ENCODE data around the gene GPATCH11.

GPATCH11 gene
- total RNA-seq, result 14.8 to 60.3 (median 47.8) reads per million in 9 experiments

- H3K27me3 Mint-ChIP-seq, result no peaks in the 10 kb centered on the region
- peaks cover 9% of the 10 kb centered on the region for H3K36me3 Mint-ChIP-seq (ENCODE audit: insufficient read depth)
- H3K27ac Mint-ChIP-seq, result no peak within 1 kb of the TSS
- ATAC-seq (replicated peaks) (peak; percentile 80), DNase-seq (peak; percentile 82 to 85 (median 83))
- no peak within 1 kb of the TSS for H3K4me3 Mint-ChIP-seq
- peaks cover 35 to 57% of the 10 kb centered on the region in 2 donors for H3K4me1 Mint-ChIP-seq (ENCODE audit: low read depth in 2 of 2)
- no peaks in the 10 kb centered on the region for H3K9me3 Mint-ChIP-seq
Measured at GRCh38 chr2:37083873-37084794, at the start of gene GPATCH11, which contains the start of gene HEATR5B. Gene GPATCH11 (plus strand): TSS chr2:37084518. CDS start chr2:37088382, 3,864 bp downstream. Gene HEATR5B (minus strand): TSS chr2:37084372. CDS start chr2:37083414, 958 bp downstream.

- DNase-seq, result no peak
- H3K4me1 Mint-ChIP-seq (ENCODE audit: low read depth in 2 of 2), result peaks cover 0 to under 1% of the 10 kb centered on the region in 2 donors
- no peak overlapping the region for H3K4me3 Mint-ChIP-seq
- H3K27ac Mint-ChIP-seq, result no peak overlapping the region
- no peaks in the 10 kb centered on the region for H3K9me3 Mint-ChIP-seq
- H3K27me3 Mint-ChIP-seq, result no peaks in the 10 kb centered on the region
- H3K36me3 Mint-ChIP-seq (ENCODE audit: insufficient read depth), result peaks cover 50% of the 10 kb centered on the region
- no peak for ATAC-seq (replicated peaks)
Measured at GRCh38 chr2:37037771-37038170, 46.5 kb upstream of the GPATCH11 start.

- Mint-ChIP-seq H3K9me3 (no peaks in the 10 kb centered on the region), H3K27ac (no peak overlapping the region), H3K27me3 (no peaks in the 10 kb centered on the region), H3K36me3 (ENCODE audit: insufficient read depth) (peaks cover 47% of the 10 kb centered on the region), H3K4me1 (ENCODE audit: low read depth in 2 of 2) (peaks cover 0 to 4% of the 10 kb centered on the region in 2 donors), H3K4me3 (no peak overlapping the region)
- ATAC-seq (replicated peaks) (no peak), DNase-seq (no peak)
Measured at GRCh38 chr2:37039580-37039979, 44.7 kb upstream of the GPATCH11 start.

GRCh38 chr2:37052600-37053332 is 31.6 kb upstream of the GPATCH11 start:
- Mint-ChIP-seq H3K27ac (no peak overlapping the region), H3K4me3 (no peak overlapping the region), H3K36me3 (ENCODE audit: insufficient read depth) (peaks cover 72% of the 10 kb centered on the region), H3K9me3 (no peaks in the 10 kb centered on the region), H3K4me1 (ENCODE audit: low read depth in 2 of 2) (peaks cover 0 to 4% of the 10 kb centered on the region in 2 donors), H3K27me3 (no peaks in the 10 kb centered on the region)
- ATAC-seq (replicated peaks) (no peak), DNase-seq (no peak)

GRCh38 chr2:37059841-37060240 is 24.5 kb upstream of the GPATCH11 start:
- peaks cover 73% of the 10 kb centered on the region for H3K36me3 Mint-ChIP-seq (ENCODE audit: insufficient read depth)
- H3K4me1 Mint-ChIP-seq (ENCODE audit: low read depth in 2 of 2), result peaks cover 0 to 9% of the 10 kb centered on the region in 2 donors
- H3K27ac Mint-ChIP-seq, result no peak overlapping the region
- DNase-seq, result no peak
- H3K9me3 Mint-ChIP-seq, result no peaks in the 10 kb centered on the region
- no peak overlapping the region for H3K4me3 Mint-ChIP-seq
- no peaks in the 10 kb centered on the region for H3K27me3 Mint-ChIP-seq
- no peak for ATAC-seq (replicated peaks)

GRCh38 chr2:37060446-37060845 is 23.9 kb upstream of the GPATCH11 start:
- no peak overlapping the region for H3K27ac Mint-ChIP-seq
- peaks cover 77% of the 10 kb centered on the region for H3K36me3 Mint-ChIP-seq (ENCODE audit: insufficient read depth)
- H3K27me3 Mint-ChIP-seq, result no peaks in the 10 kb centered on the region
- DNase-seq (no peak), ATAC-seq (replicated peaks) (no peak)
- no peak overlapping the region for H3K4me3 Mint-ChIP-seq
- H3K9me3 Mint-ChIP-seq, result no peaks in the 10 kb centered on the region
- H3K4me1 Mint-ChIP-seq (ENCODE audit: low read depth in 2 of 2), result peaks cover 0 to 9% of the 10 kb centered on the region in 2 donors

- Mint-ChIP-seq H3K4me3 (no peak overlapping the region), H3K36me3 (ENCODE audit: insufficient read depth) (peaks cover 77% of the 10 kb centered on the region), H3K9me3 (no peaks in the 10 kb centered on the region), H3K27ac (peak overlapping the region in 1 of 2 donors; percentile 10), H3K27me3 (no peaks in the 10 kb centered on the region), H3K4me1 (ENCODE audit: low read depth in 2 of 2) (peaks cover 0 to 9% of the 10 kb centered on the region in 2 donors)
- no peak for DNase-seq
- ATAC-seq (replicated peaks), result no peak
Measured at GRCh38 chr2:37061013-37061711, 23.2 kb upstream of the GPATCH11 start.

- Mint-ChIP-seq H3K4me1 (ENCODE audit: low read depth in 2 of 2) (peaks cover 0 to 9% of the 10 kb centered on the region in 2 donors), H3K27me3 (no peaks in the 10 kb centered on the region), H3K4me3 (no peak overlapping the region), H3K27ac (peak overlapping the region in 1 of 2 donors; percentile 10), H3K9me3 (no peaks in the 10 kb centered on the region), H3K36me3 (ENCODE audit: insufficient read depth) (peaks cover 74% of the 10 kb centered on the region)
- DNase-seq (no peak), ATAC-seq (replicated peaks) (no peak)
Measured at GRCh38 chr2:37061776-37062175, 22.5 kb upstream of the GPATCH11 start.

- Mint-ChIP-seq H3K27me3 (no peaks in the 10 kb centered on the region), H3K27ac (no peak overlapping the region), H3K36me3 (ENCODE audit: insufficient read depth) (peaks cover 86% of the 10 kb centered on the region), H3K4me1 (ENCODE audit: low read depth in 2 of 2) (peaks cover 11 to 18% of the 10 kb centered on the region in 2 donors), H3K4me3 (no peak overlapping the region), H3K9me3 (no peaks in the 10 kb centered on the region)
- ATAC-seq (replicated peaks), result no peak
- no peak for DNase-seq
Measured at GRCh38 chr2:37068686-37069085, 15.6 kb upstream of the GPATCH11 start.

- ATAC-seq (replicated peaks) (no peak), DNase-seq (no peak)
- H3K27ac Mint-ChIP-seq, result no peak overlapping the region
- H3K4me3 Mint-ChIP-seq, result no peak overlapping the region
- H3K27me3 Mint-ChIP-seq, result no peaks in the 10 kb centered on the region
- peaks cover 80% of the 10 kb centered on the region for H3K36me3 Mint-ChIP-seq (ENCODE audit: insufficient read depth)
- peaks cover 16 to 22% of the 10 kb centered on the region in 2 donors for H3K4me1 Mint-ChIP-seq (ENCODE audit: low read depth in 2 of 2)
- H3K9me3 Mint-ChIP-seq, result no peaks in the 10 kb centered on the region
Measured at GRCh38 chr2:37070931-37071330, 13.4 kb upstream of the GPATCH11 start.

GRCh38 chr2:37080266-37080665 is 4.1 kb upstream of the GPATCH11 start:
- no peaks in the 10 kb centered on the region for H3K27me3 Mint-ChIP-seq
- H3K27ac Mint-ChIP-seq, result peak overlapping the region; percentile 72 to 89
- H3K4me1 Mint-ChIP-seq (ENCODE audit: low read depth in 2 of 2), result peaks cover 40 to 56% of the 10 kb centered on the region in 2 donors
- H3K4me3 Mint-ChIP-seq, result peak overlapping the region; percentile 64 to 73
- H3K36me3 Mint-ChIP-seq (ENCODE audit: insufficient read depth), result peaks cover 29% of the 10 kb centered on the region
- ATAC-seq (replicated peaks) (no peak), DNase-seq (no peak)
- no peaks in the 10 kb centered on the region for H3K9me3 Mint-ChIP-seq

GRCh38 chr2:37080689-37081088 is 3.6 kb upstream of the GPATCH11 start:
- DNase-seq (no peak), ATAC-seq (replicated peaks) (no peak)
- Mint-ChIP-seq H3K27ac (peak overlapping the region; percentile 72 to 89), H3K27me3 (no peaks in the 10 kb centered on the region), H3K9me3 (no peaks in the 10 kb centered on the region), H3K4me1 (ENCODE audit: low read depth in 2 of 2) (peaks cover 40 to 56% of the 10 kb centered on the region in 2 donors), H3K4me3 (peak overlapping the region; percentile 64 to 73), H3K36me3 (ENCODE audit: insufficient read depth) (peaks cover 29% of the 10 kb centered on the region)

- H3K36me3 Mint-ChIP-seq (ENCODE audit: insufficient read depth), result peaks cover 14% of the 10 kb centered on the region
- no peaks in the 10 kb centered on the region for H3K9me3 Mint-ChIP-seq
- H3K27me3 Mint-ChIP-seq, result no peaks in the 10 kb centered on the region
- DNase-seq (no peak), ATAC-seq (replicated peaks) (peak; percentile 4)
- peaks cover 32 to 52% of the 10 kb centered on the region in 2 donors for H3K4me1 Mint-ChIP-seq (ENCODE audit: low read depth in 2 of 2)
- H3K4me3 Mint-ChIP-seq, result no peak overlapping the region
- H3K27ac Mint-ChIP-seq, result no peak overlapping the region
Measured at GRCh38 chr2:37084797-37085196, 479 bp downstream of the GPATCH11 start.

Data from effector memory CD8-positive, alpha-beta T cell (primary cell).